ENCODE results near the gene MAGI1. TPM values are rescaled to one million over a fixed set of nuclear protein-coding genes. Genes with fewer than 3 reads are reported as not detected.
A peak's percentile ranks its signal among the peaks of the same experiment; 100 is the strongest.

The MAGI1 gene
- total and polyA plus RNA-seq, 2 donors (not counting 1 experiment from before 2014, with no cell fraction given): 15.7 to 23.7 TPM

DNA sequence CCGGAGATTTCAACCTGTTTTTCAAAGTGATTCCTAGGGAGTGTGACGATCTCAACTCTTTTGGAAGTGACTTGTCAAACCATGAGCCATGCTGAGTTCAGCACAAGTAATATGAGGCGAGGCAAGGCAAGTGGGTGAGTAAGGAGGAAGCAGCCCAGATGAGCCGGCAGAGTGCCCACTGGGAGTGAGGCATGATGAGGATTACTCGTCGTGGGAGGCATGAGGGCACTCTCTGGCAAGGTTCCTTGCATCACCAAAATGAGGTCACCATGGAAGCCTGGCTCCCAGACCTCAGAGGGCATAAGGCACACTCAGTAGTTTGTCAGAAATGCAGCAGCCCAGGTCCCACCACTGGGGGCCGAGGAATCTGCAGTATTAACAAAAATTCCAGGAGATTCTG lies 636.1 kb downstream of the MAGI1 start:
- TF ChIP-seq, protein P1, sequence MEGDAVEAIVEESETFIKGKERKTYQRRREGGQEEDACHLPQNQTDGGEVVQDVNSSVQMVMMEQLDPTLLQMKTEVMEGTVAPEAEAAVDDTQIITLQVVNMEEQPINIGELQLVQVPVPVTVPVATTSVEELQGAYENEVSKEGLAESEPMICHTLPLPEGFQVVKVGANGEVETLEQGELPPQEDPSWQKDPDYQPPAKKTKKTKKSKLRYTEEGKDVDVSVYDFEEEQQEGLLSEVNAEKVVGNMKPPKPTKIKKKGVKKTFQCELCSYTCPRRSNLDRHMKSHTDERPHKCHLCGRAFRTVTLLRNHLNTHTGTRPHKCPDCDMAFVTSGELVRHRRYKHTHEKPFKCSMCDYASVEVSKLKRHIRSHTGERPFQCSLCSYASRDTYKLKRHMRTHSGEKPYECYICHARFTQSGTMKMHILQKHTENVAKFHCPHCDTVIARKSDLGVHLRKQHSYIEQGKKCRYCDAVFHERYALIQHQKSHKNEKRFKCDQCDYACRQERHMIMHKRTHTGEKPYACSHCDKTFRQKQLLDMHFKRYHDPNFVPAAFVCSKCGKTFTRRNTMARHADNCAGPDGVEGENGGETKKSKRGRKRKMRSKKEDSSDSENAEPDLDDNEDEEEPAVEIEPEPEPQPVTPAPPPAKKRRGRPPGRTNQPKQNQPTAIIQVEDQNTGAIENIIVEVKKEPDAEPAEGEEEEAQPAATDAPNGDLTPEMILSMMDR (conservative IDR thresholded peaks at IDR 0.05 in 1 of 2, IDR thresholded peaks at IDR 0.05 in 1 of 2; ENCODE audit: low read depth in 1 of 2, low read length in 2 of 2): no peak
- no peak for TF ChIP-seq EZH2 (IDR thresholded peaks at IDR 0.05; ENCODE audit: low read length, missing control alignments)
- Histone ChIP-seq H4K20me1 (ENCODE audit: control insufficient read depth, extremely low read depth, insufficient read depth, low read length) (no peaks in the 10 kb centered on the region), H2AFZ (ENCODE audit: low read length) (no peak overlapping the region), H3K27ac (ENCODE audit: insufficient read depth, low read length) (no peak overlapping the region), H3K27me3 (ENCODE audit: control insufficient read depth, insufficient read depth, low read length) (no peaks in the 10 kb centered on the region), H3K36me3 (ENCODE audit: control insufficient read depth, insufficient read depth, low read length) (no peaks in the 10 kb centered on the region), H3K4me2 (ENCODE audit: extremely low read depth, insufficient read depth, low read length) (no peak overlapping the region), H3K9ac (ENCODE audit: insufficient read depth, low read length) (no peak overlapping the region), H3K4me1 (ENCODE audit: control insufficient read depth, extremely low read depth, insufficient read depth, low read length) (peaks cover 9% of the 10 kb centered on the region), H3K9me3 (ENCODE audit: control insufficient read depth, insufficient read depth, low read depth, low read length) (no peaks in the 10 kb centered on the region), H3K4me3 (replicated peaks in 1 of 4; ENCODE audit: control extremely low read depth in 1 of 4, insufficient read depth in 1 of 4, low read depth in 3 of 4, low read length in 4 of 4) (no peak overlapping the region), H3K79me2 (ENCODE audit: control insufficient read depth, insufficient read depth, low read length) (no peaks in the 10 kb centered on the region)
- peak; percentile 82 to 89 for DNase-seq (ENCODE audit: low read depth in 2 of 2)

DNA sequence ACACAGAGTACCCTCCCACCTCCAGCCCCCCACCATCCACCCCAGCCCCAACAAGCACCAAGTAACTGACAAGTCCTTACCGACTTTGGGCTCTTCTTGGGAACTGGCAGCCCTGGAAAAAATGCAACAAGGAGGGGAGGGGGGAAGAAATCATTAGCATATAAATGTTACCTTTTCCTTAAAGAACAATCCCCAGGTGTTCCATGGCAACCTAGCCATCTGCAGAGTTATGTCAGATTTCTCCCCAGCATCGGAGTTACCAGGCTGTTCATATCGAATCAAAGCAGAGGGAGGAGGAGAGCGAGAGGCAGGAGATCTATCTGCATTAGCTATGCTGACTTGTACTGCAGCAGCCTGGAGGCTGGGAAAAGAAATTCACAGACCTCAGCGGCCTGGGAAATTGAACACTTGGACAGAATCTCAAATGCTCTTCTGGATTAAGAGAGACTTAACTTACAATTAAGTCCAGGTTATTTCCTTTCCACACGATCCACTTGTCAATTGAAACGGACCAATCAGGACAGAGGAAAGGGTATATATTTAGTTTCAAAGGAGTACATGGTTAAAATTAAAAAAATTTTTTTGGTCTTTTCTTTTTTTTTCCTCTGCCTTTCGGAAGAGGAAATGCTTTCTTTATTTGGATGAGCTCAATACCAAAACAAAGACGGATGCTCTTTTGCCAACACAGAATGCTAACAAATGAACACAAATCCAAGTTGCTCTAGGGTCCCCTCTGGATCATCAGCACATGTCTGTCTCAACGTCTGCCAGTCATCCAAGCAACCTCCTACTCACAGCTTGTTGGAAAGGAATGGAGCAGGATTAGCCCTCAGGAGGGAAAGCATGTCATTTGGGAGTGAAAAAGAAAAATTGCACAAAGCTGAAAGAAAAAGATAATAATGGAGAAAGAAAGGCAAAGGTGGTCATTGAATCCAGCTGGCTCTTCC lies 637.1 kb downstream of the MAGI1 start:
- no peaks in the 10 kb centered on the region for H3K79me2 ChIP-seq (ENCODE audit: control insufficient read depth, insufficient read depth, low read length)
- no peak for DNase-seq (ENCODE audit: low read depth in 2 of 2)
- no peak overlapping the region for H3K27ac ChIP-seq (ENCODE audit: insufficient read depth, low read length)
- H3K27me3 ChIP-seq (ENCODE audit: control insufficient read depth, insufficient read depth, low read length): no peaks in the 10 kb centered on the region
- TF ChIP-seq EZH2 (IDR thresholded peaks at IDR 0.05; ENCODE audit: low read length, missing control alignments): no peak
- TF ChIP-seq, protein P1 (conservative IDR thresholded peaks at IDR 0.05 in 1 of 2, IDR thresholded peaks at IDR 0.05 in 1 of 2; ENCODE audit: low read depth in 1 of 2, low read length in 2 of 2): no peak
- H3K9ac ChIP-seq (ENCODE audit: insufficient read depth, low read length): no peak overlapping the region
- no peaks in the 10 kb centered on the region for H3K9me3 ChIP-seq (ENCODE audit: control insufficient read depth, insufficient read depth, low read depth, low read length)
- peaks cover 9% of the 10 kb centered on the region for H3K4me1 ChIP-seq (ENCODE audit: control insufficient read depth, extremely low read depth, insufficient read depth, low read length)
- H2AFZ ChIP-seq (ENCODE audit: low read length): no peak overlapping the region
- no peaks in the 10 kb centered on the region for H4K20me1 ChIP-seq (ENCODE audit: control insufficient read depth, extremely low read depth, insufficient read depth, low read length)
- no peaks in the 10 kb centered on the region for H3K36me3 ChIP-seq (ENCODE audit: control insufficient read depth, insufficient read depth, low read length)
- H3K4me3 ChIP-seq (replicated peaks in 1 of 4; ENCODE audit: control extremely low read depth in 1 of 4, insufficient read depth in 1 of 4, low read depth in 3 of 4, low read length in 4 of 4): no peak overlapping the region
- H3K4me2 ChIP-seq (ENCODE audit: extremely low read depth, insufficient read depth, low read length): no peak overlapping the region

DNA sequence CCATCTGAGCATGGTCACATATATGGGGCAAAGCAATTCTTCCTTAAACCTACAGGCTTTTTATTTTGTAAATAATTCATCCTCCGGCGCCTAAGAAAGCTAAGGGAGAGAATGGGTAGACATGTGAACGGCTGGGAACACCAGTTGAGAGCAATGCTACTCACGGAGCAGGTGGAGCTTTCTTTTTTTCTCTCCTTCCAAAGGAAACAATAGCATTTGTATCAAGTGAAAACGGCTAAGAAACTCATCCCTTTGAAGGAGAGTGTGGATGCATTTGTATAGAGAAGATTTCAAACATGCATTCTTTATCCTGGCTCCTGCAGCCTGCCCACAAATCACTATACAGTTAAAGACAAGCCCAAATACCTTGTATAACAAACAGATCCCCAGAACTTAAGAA lies 637.8 kb downstream of the MAGI1 start:
- TF ChIP-seq EZH2 (IDR thresholded peaks at IDR 0.05; ENCODE audit: low read length, missing control alignments): no peak
- TF ChIP-seq, protein P1 (conservative IDR thresholded peaks at IDR 0.05 in 1 of 2, IDR thresholded peaks at IDR 0.05 in 1 of 2; ENCODE audit: low read depth in 1 of 2, low read length in 2 of 2): no peak
- Histone ChIP-seq H3K36me3 (ENCODE audit: control insufficient read depth, insufficient read depth, low read length) (no peaks in the 10 kb centered on the region), H3K27ac (ENCODE audit: insufficient read depth, low read length) (no peak overlapping the region), H4K20me1 (ENCODE audit: control insufficient read depth, extremely low read depth, insufficient read depth, low read length) (no peaks in the 10 kb centered on the region), H3K9ac (ENCODE audit: insufficient read depth, low read length) (no peak overlapping the region), H3K4me2 (ENCODE audit: extremely low read depth, insufficient read depth, low read length) (no peak overlapping the region), H3K4me1 (ENCODE audit: control insufficient read depth, extremely low read depth, insufficient read depth, low read length) (peaks cover 9% of the 10 kb centered on the region), H3K4me3 (replicated peaks in 1 of 4; ENCODE audit: control extremely low read depth in 1 of 4, insufficient read depth in 1 of 4, low read depth in 3 of 4, low read length in 4 of 4) (no peak overlapping the region), H3K79me2 (ENCODE audit: control insufficient read depth, insufficient read depth, low read length) (no peaks in the 10 kb centered on the region), H3K27me3 (ENCODE audit: control insufficient read depth, insufficient read depth, low read length) (no peaks in the 10 kb centered on the region), H3K9me3 (ENCODE audit: control insufficient read depth, insufficient read depth, low read depth, low read length) (no peaks in the 10 kb centered on the region), H2AFZ (ENCODE audit: low read length) (no peak overlapping the region)
- no peak for DNase-seq (ENCODE audit: low read depth in 2 of 2)
